ENCODE data around the gene HS6ST2. TPM values are rescaled to one million over a fixed set of nuclear protein-coding genes. Genes with fewer than 3 reads are reported as not detected.

Gene HS6ST2
- total RNA-seq, 2 donors from 2014 or later = 0.85 to 2.0 TPM

DNA sequence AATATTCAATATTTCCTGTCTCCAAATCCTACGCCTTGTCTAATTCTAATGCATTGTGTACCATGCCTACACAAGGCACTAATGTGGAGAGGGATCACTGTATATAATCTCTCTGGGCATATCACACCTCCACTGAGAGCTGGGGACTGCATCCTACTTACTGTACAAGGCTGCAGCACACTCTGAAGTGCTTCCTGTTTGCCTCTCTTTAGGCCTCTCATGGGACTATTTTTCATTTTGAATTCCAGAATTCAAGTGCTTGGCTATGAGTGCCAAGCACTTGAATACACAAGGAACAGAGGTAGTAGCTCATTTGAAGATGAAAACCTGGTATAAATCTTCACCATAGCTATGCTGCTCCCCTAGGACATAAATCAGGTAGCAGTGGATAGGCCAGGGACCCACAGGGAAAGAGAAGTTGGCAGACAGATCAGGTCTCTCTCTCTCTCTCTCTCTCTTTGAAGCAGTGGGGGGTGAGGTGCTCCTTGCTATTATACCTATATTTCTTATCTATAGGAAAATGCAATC, 239.9 kb downstream of the HS6ST2 start:
- intact Hi-C loops (cut with DNase I) = no loop called here
- TF ChIP-seq CTCF (IDR thresholded peaks at IDR 0.05) = no peak
- no peaks in the 10 kb centered on the region for H3K27me3 ChIP-seq

DNA sequence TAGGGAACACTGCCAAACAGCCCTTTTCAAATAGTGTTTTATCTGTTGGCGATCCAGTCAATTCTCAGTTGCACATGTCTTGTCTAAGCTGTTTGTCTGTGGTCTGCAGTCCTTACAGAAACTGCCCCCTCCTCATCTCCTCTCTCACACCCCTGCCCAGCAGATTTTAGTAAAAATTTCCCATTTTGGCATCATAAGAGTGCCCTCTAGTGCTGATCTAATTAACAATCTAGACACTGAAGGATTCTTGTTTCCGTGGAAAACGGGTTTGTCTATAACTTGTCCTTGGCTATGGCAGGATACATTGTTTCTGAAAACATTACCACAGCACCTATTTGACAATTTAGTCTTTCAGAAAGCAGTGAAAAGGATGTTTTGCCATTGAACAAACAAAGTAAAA, 242.4 kb downstream of the HS6ST2 start:
- DNase-seq = no peak
- H3K27me3 ChIP-seq = no peaks in the 10 kb centered on the region
- no peak overlapping the region for H3K9ac ChIP-seq (ENCODE audit: low read depth in 2 of 2, low read length in 2 of 2)
- no peak overlapping the region for H3K27ac ChIP-seq
- no peak overlapping the region for H3K4me3 ChIP-seq
- no peaks in the 10 kb centered on the region for H3K36me3 ChIP-seq
- no peaks in the 10 kb centered on the region for H3K4me1 ChIP-seq
- no peak for TF ChIP-seq CTCF (IDR thresholded peaks at IDR 0.05)
- intact Hi-C loops (cut with DNase I) = no loop called here
- H3K9me3 ChIP-seq = no peaks in the 10 kb centered on the region

More for the DNA sequence above, 239.9 kb downstream of the HS6ST2 start:
- no peak for DNase-seq
- Histone ChIP-seq H3K9ac (ENCODE audit: low read depth in 2 of 2, low read length in 2 of 2) (no peak overlapping the region), H3K27ac (no peak overlapping the region), H3K36me3 (no peaks in the 10 kb centered on the region), H3K4me3 (no peak overlapping the region), H3K9me3 (no peaks in the 10 kb centered on the region), H3K4me1 (no peaks in the 10 kb centered on the region)

DNA sequence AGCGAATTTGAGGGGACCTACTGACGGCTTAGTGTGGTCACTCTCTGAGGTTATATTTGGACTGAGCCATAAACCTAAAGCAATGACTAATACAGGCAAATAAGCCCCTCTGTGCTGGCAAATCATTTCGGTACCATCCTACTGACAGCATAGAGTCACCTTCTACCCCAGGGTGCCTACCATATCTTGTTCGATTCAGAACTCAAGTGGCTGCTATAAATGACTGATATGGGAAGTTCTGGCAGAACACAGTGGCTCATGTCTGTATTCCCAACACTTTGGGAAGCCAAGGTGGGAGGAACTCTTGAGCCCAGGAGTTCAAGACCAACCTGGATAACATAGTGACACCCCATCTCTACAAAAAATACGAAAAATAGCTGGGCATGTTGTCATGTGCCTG, 243.5 kb downstream of the HS6ST2 start:
- H3K4me3 ChIP-seq = no peak overlapping the region
- no peak for TF ChIP-seq CTCF (IDR thresholded peaks at IDR 0.05)
- no peak overlapping the region for H3K9ac ChIP-seq (ENCODE audit: low read depth in 2 of 2, low read length in 2 of 2)
- H3K9me3 ChIP-seq = no peaks in the 10 kb centered on the region
- no peaks in the 10 kb centered on the region for H3K4me1 ChIP-seq
- intact Hi-C loops (cut with DNase I) = no loop called here
- DNase-seq = no peak
- no peaks in the 10 kb centered on the region for H3K27me3 ChIP-seq
- no peaks in the 10 kb centered on the region for H3K36me3 ChIP-seq
- H3K27ac ChIP-seq = no peak overlapping the region

GRCh38 chrX:132712350-132712749, 246.1 kb downstream of the HS6ST2 start:
- TF ChIP-seq CTCF (IDR thresholded peaks at IDR 0.05) = no peak
- H3K9ac ChIP-seq (ENCODE audit: low read depth in 2 of 2, low read length in 2 of 2) = no peak overlapping the region
- H3K9me3 ChIP-seq = no peaks in the 10 kb centered on the region
- no peaks in the 10 kb centered on the region for H3K27me3 ChIP-seq
- H3K4me1 ChIP-seq = no peaks in the 10 kb centered on the region
- H3K27ac ChIP-seq = no peak overlapping the region
- intact Hi-C loops (cut with DNase I) = no loop called here
- no peaks in the 10 kb centered on the region for H3K36me3 ChIP-seq
- no peak overlapping the region for H3K4me3 ChIP-seq
- no peak for DNase-seq

GRCh38 chrX:132710656-132711155, 247.7 kb downstream of the HS6ST2 start:
- no peak for DNase-seq
- H3K9me3 ChIP-seq = no peaks in the 10 kb centered on the region
- no peaks in the 10 kb centered on the region for H3K27me3 ChIP-seq
- TF ChIP-seq CTCF (IDR thresholded peaks at IDR 0.05) = no peak
- no peaks in the 10 kb centered on the region for H3K36me3 ChIP-seq
- H3K4me1 ChIP-seq = no peaks in the 10 kb centered on the region
- H3K9ac ChIP-seq (ENCODE audit: low read depth in 2 of 2, low read length in 2 of 2) = no peak overlapping the region
- intact Hi-C loops (cut with DNase I) = no loop called here
- no peak overlapping the region for H3K4me3 ChIP-seq
- no peak overlapping the region for H3K27ac ChIP-seq
